Measurements from ENCODE around the gene CEMIP. TPM values are rescaled to one million over a fixed set of nuclear protein-coding genes. Genes with fewer than 3 reads are reported as not detected.

CEMIP gene
- total and polyA plus RNA-seq, 2 of the 13 experiments (the other 11 are each of a cell fraction or from before 2014, with no cell fraction given): 4.3 to 28.5 TPM

GRCh38 chr15:81000624-81001151 is 221.5 kb downstream of the CEMIP start, which contains the start of gene TLNRD1 (continued):
- TF ChIP-seq ZNF558 (CRISPR knock-in tag; IDR thresholded peaks at IDR 0.05; ENCODE audit: borderline replicate concordance) (no peak), HDAC6 (IDR thresholded peaks at IDR 0.05; ENCODE audit: low read depth, low read length) (no peak), ZNF468 (CRISPR knock-in tag; IDR thresholded peaks at IDR 0.05) (no peak), TBP (CRISPR knock-in tag; IDR thresholded peaks at IDR 0.05) (no peak), TCF12 (IDR thresholded peaks at IDR 0.05) (no peak), TCF12 (CRISPR knock-in tag; IDR thresholded peaks at IDR 0.05) (no peak), ZNF569 (CRISPR knock-in tag; IDR thresholded peaks at IDR 0.05; ENCODE audit: borderline replicate concordance) (no peak), DPF2 (CRISPR knock-in tag; IDR thresholded peaks at IDR 0.05; ENCODE audit: borderline replicate concordance, low read depth) (no peak), RFXAP (CRISPR knock-in tag; IDR thresholded peaks at IDR 0.05; ENCODE audit: borderline replicate concordance) (no peak), ZNF124 (CRISPR knock-in tag; IDR thresholded peaks at IDR 0.05) (no peak), NFKBIZ (CRISPR knock-in tag; IDR thresholded peaks at IDR 0.05) (peak; percentile 69; the same call in 1 of the 2 replicates), RARG (CRISPR knock-in tag; IDR thresholded peaks at IDR 0.05; ENCODE audit: low read depth) (no peak), SRF (IDR thresholded peaks at IDR 0.05; ENCODE audit: low read depth, low read length) (no peak), ZMYM2 (CRISPR knock-in tag; IDR thresholded peaks at IDR 0.05) (no peak), PAX8 (CRISPR knock-in tag; IDR thresholded peaks at IDR 0.05; ENCODE audit: borderline replicate concordance) (no peak), ATF1 (CRISPR knock-in tag; IDR thresholded peaks at IDR 0.05) (no peak), IKZF1 (IDR thresholded peaks at IDR 0.05) (no peak), ZNF230 (CRISPR knock-in tag; IDR thresholded peaks at IDR 0.05) (no peak), CBX5 (CRISPR knock-in tag; IDR thresholded peaks at IDR 0.05; ENCODE audit: borderline replicate concordance) (peak; percentile 53; the same call in 1 of the 2 replicates), SYNCRIP (IDR thresholded peaks at IDR 0.05; ENCODE audit: insufficient read depth, low read depth, low read length) (no peak)
- TF ChIP-seq, protein P1, sequence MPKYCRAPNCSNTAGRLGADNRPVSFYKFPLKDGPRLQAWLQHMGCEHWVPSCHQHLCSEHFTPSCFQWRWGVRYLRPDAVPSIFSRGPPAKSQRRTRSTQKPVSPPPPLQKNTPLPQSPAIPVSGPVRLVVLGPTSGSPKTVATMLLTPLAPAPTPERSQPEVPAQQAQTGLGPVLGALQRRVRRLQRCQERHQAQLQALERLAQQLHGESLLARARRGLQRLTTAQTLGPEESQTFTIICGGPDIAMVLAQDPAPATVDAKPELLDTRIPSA (CRISPR knock-in tag; IDR thresholded peaks at IDR 0.05; ENCODE audit: borderline replicate concordance): 0 out of 2 replicates have a peak, but pooled peaks have one; percentile 11
- TF ChIP-seq, protein P2, sequence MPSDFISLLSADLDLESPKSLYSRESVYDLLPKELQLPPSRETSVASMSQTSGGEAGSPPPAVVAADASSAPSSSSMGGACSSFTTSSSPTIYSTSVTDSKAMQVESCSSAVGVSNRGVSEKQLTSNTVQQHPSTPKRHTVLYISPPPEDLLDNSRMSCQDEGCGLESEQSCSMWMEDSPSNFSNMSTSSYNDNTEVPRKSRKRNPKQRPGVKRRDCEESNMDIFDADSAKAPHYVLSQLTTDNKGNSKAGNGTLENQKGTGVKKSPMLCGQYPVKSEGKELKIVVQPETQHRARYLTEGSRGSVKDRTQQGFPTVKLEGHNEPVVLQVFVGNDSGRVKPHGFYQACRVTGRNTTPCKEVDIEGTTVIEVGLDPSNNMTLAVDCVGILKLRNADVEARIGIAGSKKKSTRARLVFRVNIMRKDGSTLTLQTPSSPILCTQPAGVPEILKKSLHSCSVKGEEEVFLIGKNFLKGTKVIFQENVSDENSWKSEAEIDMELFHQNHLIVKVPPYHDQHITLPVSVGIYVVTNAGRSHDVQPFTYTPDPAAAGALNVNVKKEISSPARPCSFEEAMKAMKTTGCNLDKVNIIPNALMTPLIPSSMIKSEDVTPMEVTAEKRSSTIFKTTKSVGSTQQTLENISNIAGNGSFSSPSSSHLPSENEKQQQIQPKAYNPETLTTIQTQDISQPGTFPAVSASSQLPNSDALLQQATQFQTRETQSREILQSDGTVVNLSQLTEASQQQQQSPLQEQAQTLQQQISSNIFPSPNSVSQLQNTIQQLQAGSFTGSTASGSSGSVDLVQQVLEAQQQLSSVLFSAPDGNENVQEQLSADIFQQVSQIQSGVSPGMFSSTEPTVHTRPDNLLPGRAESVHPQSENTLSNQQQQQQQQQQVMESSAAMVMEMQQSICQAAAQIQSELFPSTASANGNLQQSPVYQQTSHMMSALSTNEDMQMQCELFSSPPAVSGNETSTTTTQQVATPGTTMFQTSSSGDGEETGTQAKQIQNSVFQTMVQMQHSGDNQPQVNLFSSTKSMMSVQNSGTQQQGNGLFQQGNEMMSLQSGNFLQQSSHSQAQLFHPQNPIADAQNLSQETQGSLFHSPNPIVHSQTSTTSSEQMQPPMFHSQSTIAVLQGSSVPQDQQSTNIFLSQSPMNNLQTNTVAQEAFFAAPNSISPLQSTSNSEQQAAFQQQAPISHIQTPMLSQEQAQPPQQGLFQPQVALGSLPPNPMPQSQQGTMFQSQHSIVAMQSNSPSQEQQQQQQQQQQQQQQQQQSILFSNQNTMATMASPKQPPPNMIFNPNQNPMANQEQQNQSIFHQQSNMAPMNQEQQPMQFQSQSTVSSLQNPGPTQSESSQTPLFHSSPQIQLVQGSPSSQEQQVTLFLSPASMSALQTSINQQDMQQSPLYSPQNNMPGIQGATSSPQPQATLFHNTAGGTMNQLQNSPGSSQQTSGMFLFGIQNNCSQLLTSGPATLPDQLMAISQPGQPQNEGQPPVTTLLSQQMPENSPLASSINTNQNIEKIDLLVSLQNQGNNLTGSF (CRISPR knock-in tag; IDR thresholded peaks at IDR 0.05): no peak
- TF ChIP-seq, protein P3, sequence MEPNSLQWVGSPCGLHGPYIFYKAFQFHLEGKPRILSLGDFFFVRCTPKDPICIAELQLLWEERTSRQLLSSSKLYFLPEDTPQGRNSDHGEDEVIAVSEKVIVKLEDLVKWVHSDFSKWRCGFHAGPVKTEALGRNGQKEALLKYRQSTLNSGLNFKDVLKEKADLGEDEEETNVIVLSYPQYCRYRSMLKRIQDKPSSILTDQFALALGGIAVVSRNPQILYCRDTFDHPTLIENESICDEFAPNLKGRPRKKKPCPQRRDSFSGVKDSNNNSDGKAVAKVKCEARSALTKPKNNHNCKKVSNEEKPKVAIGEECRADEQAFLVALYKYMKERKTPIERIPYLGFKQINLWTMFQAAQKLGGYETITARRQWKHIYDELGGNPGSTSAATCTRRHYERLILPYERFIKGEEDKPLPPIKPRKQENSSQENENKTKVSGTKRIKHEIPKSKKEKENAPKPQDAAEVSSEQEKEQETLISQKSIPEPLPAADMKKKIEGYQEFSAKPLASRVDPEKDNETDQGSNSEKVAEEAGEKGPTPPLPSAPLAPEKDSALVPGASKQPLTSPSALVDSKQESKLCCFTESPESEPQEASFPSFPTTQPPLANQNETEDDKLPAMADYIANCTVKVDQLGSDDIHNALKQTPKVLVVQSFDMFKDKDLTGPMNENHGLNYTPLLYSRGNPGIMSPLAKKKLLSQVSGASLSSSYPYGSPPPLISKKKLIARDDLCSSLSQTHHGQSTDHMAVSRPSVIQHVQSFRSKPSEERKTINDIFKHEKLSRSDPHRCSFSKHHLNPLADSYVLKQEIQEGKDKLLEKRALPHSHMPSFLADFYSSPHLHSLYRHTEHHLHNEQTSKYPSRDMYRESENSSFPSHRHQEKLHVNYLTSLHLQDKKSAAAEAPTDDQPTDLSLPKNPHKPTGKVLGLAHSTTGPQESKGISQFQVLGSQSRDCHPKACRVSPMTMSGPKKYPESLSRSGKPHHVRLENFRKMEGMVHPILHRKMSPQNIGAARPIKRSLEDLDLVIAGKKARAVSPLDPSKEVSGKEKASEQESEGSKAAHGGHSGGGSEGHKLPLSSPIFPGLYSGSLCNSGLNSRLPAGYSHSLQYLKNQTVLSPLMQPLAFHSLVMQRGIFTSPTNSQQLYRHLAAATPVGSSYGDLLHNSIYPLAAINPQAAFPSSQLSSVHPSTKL (CRISPR knock-in tag; IDR thresholded peaks at IDR 0.05): 0 out of 2 replicates have a peak, but pooled peaks have one; percentile 49
